ENCODE data around the gene PPP1R15B.
"Not testable (repeated sequence)": the region's sequence is repeated elsewhere in the genome, so short reads cannot be mapped to it uniquely, and the experiment has no call there.

PPP1R15B gene

GRCh38 chr1:204434116-204434755 is 22.6 kb upstream of the PPP1R15B start:
- Mint-ChIP-seq H3K9me3 (no peaks in the 10 kb centered on the region), H3K36me3 (peaks cover 10% of the 10 kb centered on the region), H3K27me3 (no peaks in the 10 kb centered on the region), H3K27ac (no peak overlapping the region), H3K4me3 (no peak overlapping the region), H3K4me1 (peaks cover 9% of the 10 kb centered on the region)

GRCh38 chr1:204432708-204433107 is 21.1 kb upstream of the PPP1R15B start:
- Mint-ChIP-seq H3K36me3 (peaks cover 12% of the 10 kb centered on the region), H3K4me3 (no peak overlapping the region), H3K4me1 (peaks cover 5% of the 10 kb centered on the region), H3K27me3 (no peaks in the 10 kb centered on the region), H3K9me3 (no peaks in the 10 kb centered on the region), H3K27ac (no peak overlapping the region)

GRCh38 chr1:204431310-204432184 is 19.9 kb upstream of the PPP1R15B start:
- no peaks in the 10 kb centered on the region for H3K27me3 Mint-ChIP-seq
- H3K36me3 Mint-ChIP-seq: peaks cover 12% of the 10 kb centered on the region
- peaks cover 5% of the 10 kb centered on the region for H3K4me1 Mint-ChIP-seq
- no peaks in the 10 kb centered on the region for H3K9me3 Mint-ChIP-seq
- peak overlapping the region; percentile 76 for H3K27ac Mint-ChIP-seq
- no peak overlapping the region for H3K4me3 Mint-ChIP-seq

DNA sequence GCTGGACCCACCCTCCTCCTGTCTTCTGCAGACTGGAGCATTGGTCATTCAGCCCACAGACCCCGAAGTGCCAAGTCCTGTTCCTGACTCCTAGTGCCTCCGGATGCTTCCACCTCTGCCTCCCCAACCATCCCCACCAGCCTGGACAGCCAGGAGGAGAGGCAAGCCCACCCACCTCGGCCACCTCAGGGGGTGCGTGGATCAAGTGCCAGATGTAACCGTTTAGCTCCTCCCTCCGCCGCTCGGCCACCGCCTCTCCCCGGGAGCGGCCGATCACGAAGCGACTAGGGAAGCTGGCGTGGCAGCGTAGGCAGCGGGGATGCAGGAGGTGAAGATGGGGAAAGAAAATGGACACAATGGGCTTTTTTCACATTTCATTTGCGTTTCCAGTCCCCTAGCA is 18.1 kb upstream of the PPP1R15B start:
- no peaks in the 10 kb centered on the region for H3K27me3 Mint-ChIP-seq
- peaks cover 18% of the 10 kb centered on the region for H3K36me3 Mint-ChIP-seq
- peaks cover 5% of the 10 kb centered on the region for H3K4me1 Mint-ChIP-seq
- no peak overlapping the region for H3K4me3 Mint-ChIP-seq
- no peaks in the 10 kb centered on the region for H3K9me3 Mint-ChIP-seq
- no peak overlapping the region for H3K27ac Mint-ChIP-seq

DNA sequence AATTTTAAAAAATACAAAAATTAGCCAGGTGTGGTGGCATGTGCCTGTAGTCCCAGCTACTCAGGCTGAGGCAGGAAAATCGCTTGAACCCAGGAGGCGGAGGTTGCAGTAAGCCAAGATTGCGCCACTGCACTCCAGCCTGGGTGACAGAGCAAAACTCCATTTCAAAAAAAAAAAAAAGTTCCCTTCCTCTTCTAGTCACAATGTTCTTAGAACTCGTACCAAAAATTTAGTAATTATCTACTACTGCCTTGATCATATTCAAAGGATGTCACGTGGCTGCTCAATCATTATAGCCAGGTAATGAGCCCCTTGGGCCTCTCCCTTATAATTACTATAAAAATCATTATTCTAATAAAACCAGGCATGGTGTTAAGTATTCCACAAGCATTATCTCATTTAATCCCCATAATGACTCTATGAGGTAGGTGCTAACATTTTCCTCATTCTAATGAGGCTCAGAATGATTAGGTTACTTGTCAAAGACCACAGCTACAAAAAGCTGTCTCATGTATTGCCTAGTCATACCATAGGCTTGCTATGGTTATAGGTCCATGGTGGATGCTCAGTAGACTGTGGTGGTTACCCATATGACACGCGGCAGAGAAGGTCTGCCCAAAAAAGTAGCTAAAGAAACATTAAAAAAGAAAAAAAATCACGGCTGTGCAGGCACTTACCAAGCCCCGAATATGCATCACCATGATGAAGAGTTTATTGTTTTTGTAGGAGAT is 15.5 kb upstream of the PPP1R15B start:
- no peak overlapping the region for H3K27ac Mint-ChIP-seq
- H3K36me3 Mint-ChIP-seq: peaks cover 18% of the 10 kb centered on the region
- no peaks in the 10 kb centered on the region for H3K27me3 Mint-ChIP-seq
- no peak overlapping the region for H3K4me3 Mint-ChIP-seq
- H3K9me3 Mint-ChIP-seq: no peaks in the 10 kb centered on the region
- H3K4me1 Mint-ChIP-seq: peaks cover 5% of the 10 kb centered on the region

GRCh38 chr1:204426474-204426873 is 14.9 kb upstream of the PPP1R15B start:
- Mint-ChIP-seq H3K27ac (no peak overlapping the region), H3K4me1 (peaks cover 5% of the 10 kb centered on the region), H3K27me3 (no peaks in the 10 kb centered on the region), H3K4me3 (no peak overlapping the region), H3K36me3 (peaks cover 18% of the 10 kb centered on the region), H3K9me3 (no peaks in the 10 kb centered on the region)

- H3K9me3 Mint-ChIP-seq: no peaks in the 10 kb centered on the region
- no peak overlapping the region for H3K4me3 Mint-ChIP-seq
- H3K27ac Mint-ChIP-seq: no peak overlapping the region
- H3K4me1 Mint-ChIP-seq: peaks cover under 1% of the 10 kb centered on the region
- no peaks in the 10 kb centered on the region for H3K27me3 Mint-ChIP-seq
- peaks cover 14% of the 10 kb centered on the region for H3K36me3 Mint-ChIP-seq
Observed at GRCh38 chr1:204426035-204426436, 14.4 kb upstream of the PPP1R15B start.

- Mint-ChIP-seq H3K4me3 (no peak overlapping the region), H3K27me3 (no peaks in the 10 kb centered on the region), H3K36me3 (peaks cover 13% of the 10 kb centered on the region)
Observed at GRCh38 chr1:204424621-204425020, 13.0 kb upstream of the PPP1R15B start.

GRCh38 chr1:204422061-204422705 is 10.6 kb upstream of the PPP1R15B start:
- H3K4me3 Mint-ChIP-seq, H3K27ac Mint-ChIP-seq, H3K27me3 Mint-ChIP-seq, H3K9me3 Mint-ChIP-seq: not testable (repeated sequence)
- H3K4me1 Mint-ChIP-seq: peaks cover 17% of the 10 kb centered on the region
- peaks cover 10% of the 10 kb centered on the region for H3K36me3 Mint-ChIP-seq

More at GRCh38 chr1:204424621-204425020, 13.0 kb upstream of the PPP1R15B start:
- no peaks in the 10 kb centered on the region for H3K9me3 Mint-ChIP-seq
- peaks cover 3% of the 10 kb centered on the region for H3K4me1 Mint-ChIP-seq
- no peak overlapping the region for H3K27ac Mint-ChIP-seq

DNA sequence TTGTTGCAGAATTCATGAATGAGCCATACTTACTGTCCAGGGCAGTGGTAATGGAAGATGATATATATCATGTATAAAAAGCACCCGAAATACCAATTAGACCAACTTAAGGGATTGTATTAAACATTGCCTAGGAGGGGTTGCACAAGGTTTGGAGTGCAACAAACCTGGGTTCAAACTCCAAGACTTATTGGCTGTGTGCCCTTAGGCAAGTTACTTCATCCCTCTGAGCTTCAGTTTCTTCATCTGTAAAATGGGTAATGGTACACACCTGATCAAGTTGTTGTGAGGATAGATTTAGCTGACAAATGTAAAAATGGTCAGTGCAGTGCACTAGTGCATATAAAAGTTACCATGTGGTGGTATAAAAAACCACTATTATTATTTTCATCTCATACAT is 9.8 kb upstream of the PPP1R15B start:
- Mint-ChIP-seq H3K27ac (no peak overlapping the region), H3K4me3 (no peak overlapping the region), H3K27me3 (no peaks in the 10 kb centered on the region), H3K9me3 (no peaks in the 10 kb centered on the region), H3K36me3 (peaks cover 6% of the 10 kb centered on the region), H3K4me1 (peaks cover 21% of the 10 kb centered on the region)

DNA sequence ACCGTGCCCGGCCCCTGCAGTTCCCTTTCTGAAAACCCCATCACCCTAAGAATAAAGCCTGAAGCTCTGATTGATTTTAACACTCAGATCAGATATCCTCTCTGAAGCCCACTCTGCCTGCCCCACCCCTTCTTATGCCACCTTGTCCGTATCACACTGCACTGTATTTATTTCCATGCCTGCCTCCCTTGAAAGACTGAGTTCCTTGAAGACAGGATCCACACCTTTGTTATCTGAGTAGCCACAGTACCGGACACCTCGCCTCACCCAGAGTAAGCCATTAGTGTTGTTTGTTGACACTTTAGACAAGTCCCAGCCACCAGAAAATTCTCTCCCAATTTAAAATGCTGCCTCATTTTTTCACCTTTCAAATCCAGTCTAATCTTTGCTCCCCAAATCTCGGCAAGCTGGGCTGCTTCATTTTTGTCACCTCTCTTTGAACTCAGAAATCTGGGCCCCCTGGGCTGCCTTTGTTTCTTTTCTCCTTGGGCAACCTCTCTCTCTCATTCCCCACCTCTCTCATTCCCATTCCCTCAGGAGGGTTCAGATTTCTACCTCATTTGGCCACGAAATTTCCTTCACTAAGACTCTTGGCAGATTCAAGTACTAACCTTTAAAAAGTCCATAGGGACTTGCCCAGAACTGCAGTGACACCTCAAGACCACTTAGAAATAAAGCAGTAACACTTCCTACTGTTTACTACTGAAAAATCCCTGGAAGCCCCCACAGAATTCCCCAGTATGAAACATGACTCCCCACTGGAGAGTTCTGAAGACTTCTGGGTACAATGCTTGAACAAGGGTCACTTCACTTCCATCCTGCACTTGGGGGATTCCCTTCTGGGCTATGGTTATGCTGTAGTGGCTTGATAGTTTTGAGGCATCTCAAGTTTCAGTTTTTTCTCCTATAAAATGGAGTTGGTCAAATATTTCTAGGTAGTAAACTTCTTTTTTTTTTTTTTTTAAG is 8.7 kb upstream of the PPP1R15B start:
- no peaks in the 10 kb centered on the region for H3K27me3 Mint-ChIP-seq

GRCh38 chr1:204419064-204419403 is 7.4 kb upstream of the PPP1R15B start:
- H3K36me3 Mint-ChIP-seq: peaks cover 1% of the 10 kb centered on the region
- peaks cover 30% of the 10 kb centered on the region for H3K4me1 Mint-ChIP-seq
- H3K27me3 Mint-ChIP-seq: no peaks in the 10 kb centered on the region

More for the DNA sequence above, 8.7 kb upstream of the PPP1R15B start:
- Mint-ChIP-seq H3K27ac (no peak overlapping the region), H3K4me1 (peaks cover 26% of the 10 kb centered on the region), H3K9me3 (no peaks in the 10 kb centered on the region), H3K4me3 (no peak overlapping the region), H3K36me3 (peaks cover 1% of the 10 kb centered on the region)

DNA sequence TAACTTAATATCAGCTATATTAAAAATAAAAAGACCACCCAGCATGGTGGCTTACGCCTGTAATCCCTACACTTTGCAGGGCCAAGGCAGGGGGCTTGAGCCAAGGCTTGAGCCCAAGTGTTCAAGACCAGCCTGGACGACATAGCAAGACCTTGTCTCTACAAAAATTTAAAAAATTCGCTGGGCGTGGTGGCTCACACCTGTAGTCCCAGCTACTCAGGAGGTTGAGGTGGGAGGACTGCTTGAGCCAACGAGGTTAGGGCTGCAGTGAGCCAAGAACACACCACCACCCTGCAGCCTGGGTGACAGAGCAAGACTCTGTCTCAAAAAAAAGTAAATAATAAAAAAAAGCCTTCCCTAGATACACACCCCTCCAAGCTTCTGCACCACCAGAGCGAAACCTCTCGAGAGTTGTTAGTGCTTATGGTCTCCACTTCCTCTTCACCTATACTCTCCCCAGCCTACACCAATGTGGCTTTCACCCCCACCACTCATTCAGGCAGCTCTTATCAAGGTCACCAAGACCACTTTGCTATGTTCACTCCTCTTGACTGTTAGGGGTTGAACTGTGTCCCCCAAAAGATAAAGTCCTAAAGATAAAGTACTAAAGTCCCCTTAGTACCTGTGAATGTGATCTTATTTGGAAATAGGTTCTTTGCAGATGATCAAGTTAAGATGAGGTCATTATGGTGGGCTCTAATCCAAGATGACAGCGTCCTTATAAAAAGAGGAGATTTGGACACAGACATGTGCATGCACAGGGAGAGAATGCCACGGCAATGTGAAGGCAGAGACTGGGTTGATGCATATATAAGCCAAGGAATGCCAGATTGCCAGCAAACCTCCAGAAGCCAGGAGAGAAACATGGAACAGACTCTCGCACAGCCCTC is 6.8 kb upstream of the PPP1R15B start:
- Mint-ChIP-seq H3K27ac (peak overlapping the region; percentile 56), H3K27me3 (no peaks in the 10 kb centered on the region), H3K9me3 (no peaks in the 10 kb centered on the region), H3K36me3 (peaks cover 1% of the 10 kb centered on the region), H3K4me1 (peaks cover 30% of the 10 kb centered on the region), H3K4me3 (no peak overlapping the region)

More at GRCh38 chr1:204419064-204419403, 7.4 kb upstream of the PPP1R15B start:
- Mint-ChIP-seq H3K9me3 (no peaks in the 10 kb centered on the region), H3K4me3 (no peak overlapping the region), H3K27ac (no peak overlapping the region)
